Measurements from ENCODE around the gene KIF7. TPM values are rescaled to one million over a fixed set of nuclear protein-coding genes. Genes with fewer than 3 reads are reported as not detected.
A peak's percentile ranks its signal among the peaks of the same experiment; 100 is the strongest.

The KIF7 gene
- total and polyA plus RNA-seq, 9 donors, result 5.0 to 9.1 (median 7.1) TPM

GRCh38 chr15:89648106-89649012, 6.9 kb downstream of the KIF7 start:
- 71% methylated on average over 99 of the region's 102 CpGs for WGBS (ENCODE audit: insufficient coverage)
- peaks cover 6% of the 10 kb centered on the region for H3K4me1 ChIP-seq (ENCODE audit: control insufficient read depth, insufficient read depth, low read length)
- H3K36me3 ChIP-seq (ENCODE audit: control insufficient read depth, insufficient read depth, low read length), result peaks cover 39% of the 10 kb centered on the region
- H3K27me3 ChIP-seq (ENCODE audit: control insufficient read depth, insufficient read depth, low read length), result no peaks in the 10 kb centered on the region
- no peak overlapping the region for H3K27ac ChIP-seq (ENCODE audit: low read length)
- no peak for DNase-seq
- H3K9me3 ChIP-seq (replicated peaks; ENCODE audit: control insufficient read depth, low read depth, low read length), result no peaks in the 10 kb centered on the region
- H3K4me3 ChIP-seq (ENCODE audit: low read length), result no peak overlapping the region

DNA sequence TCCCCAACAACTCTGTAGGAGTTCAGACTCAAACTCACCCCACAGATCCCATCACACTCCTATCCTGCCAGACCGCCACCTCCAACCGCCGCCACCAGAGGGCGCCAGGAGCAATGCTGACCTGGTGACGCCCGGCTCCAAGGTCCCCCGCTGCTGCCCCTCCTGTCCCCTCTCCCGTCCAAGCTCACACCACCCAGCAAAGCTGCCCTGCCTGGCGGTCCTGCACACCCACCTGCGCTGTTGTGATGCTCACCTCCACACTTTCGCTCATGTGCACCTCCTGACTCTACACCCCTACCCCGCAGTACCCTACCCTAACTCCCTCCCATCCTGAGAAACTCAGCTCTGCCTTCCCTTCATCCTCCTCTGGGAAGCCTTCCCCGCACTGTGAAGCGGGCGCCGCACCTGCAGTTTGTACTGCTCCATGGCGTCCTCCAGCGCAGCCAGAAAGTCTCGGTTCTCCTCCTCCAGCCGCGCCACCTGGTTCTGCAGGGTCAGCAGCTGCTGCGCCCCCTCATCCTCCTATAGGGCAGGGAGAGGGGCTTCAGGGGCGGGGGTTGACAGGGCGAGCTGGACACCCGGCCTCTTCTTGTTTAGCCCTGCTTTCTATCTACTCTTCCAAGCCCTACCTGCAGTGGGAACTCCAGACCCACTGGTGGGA, 7.9 kb downstream of the KIF7 start:
- Histone ChIP-seq H3K27me3 (ENCODE audit: control insufficient read depth, insufficient read depth, low read length) (no peaks in the 10 kb centered on the region), H3K4me3 (ENCODE audit: low read length) (no peak overlapping the region), H3K4me1 (ENCODE audit: control insufficient read depth, insufficient read depth, low read length) (peaks cover 8% of the 10 kb centered on the region), H3K27ac (ENCODE audit: low read length) (no peak overlapping the region), H3K9me3 (replicated peaks; ENCODE audit: control insufficient read depth, low read depth, low read length) (no peaks in the 10 kb centered on the region), H3K36me3 (ENCODE audit: control insufficient read depth, insufficient read depth, low read length) (peaks cover 33% of the 10 kb centered on the region)
- 38% methylated on average over 19 of the region's 25 CpGs for WGBS (ENCODE audit: insufficient coverage)
- DNase-seq, result peak; percentile 62

GRCh38 chr15:89646416-89647141, 8.7 kb downstream of the KIF7 start:
- 84% methylated on average over 16 of the region's 22 CpGs for WGBS (ENCODE audit: insufficient coverage)
- peaks cover 39% of the 10 kb centered on the region for H3K36me3 ChIP-seq (ENCODE audit: control insufficient read depth, insufficient read depth, low read length)
- H3K27ac ChIP-seq (ENCODE audit: low read length), result no peak overlapping the region
- H3K27me3 ChIP-seq (ENCODE audit: control insufficient read depth, insufficient read depth, low read length), result no peaks in the 10 kb centered on the region
- H3K4me3 ChIP-seq (ENCODE audit: low read length), result no peak overlapping the region
- DNase-seq, result no peak
- H3K4me1 ChIP-seq (ENCODE audit: control insufficient read depth, insufficient read depth, low read length), result peaks cover 12% of the 10 kb centered on the region
- H3K9me3 ChIP-seq (replicated peaks; ENCODE audit: control insufficient read depth, low read depth, low read length), result no peaks in the 10 kb centered on the region

GRCh38 chr15:89645680-89646079, 9.6 kb downstream of the KIF7 start:
- no peak for DNase-seq
- H3K4me1 ChIP-seq (ENCODE audit: control insufficient read depth, insufficient read depth, low read length), result peaks cover 12% of the 10 kb centered on the region
- no peaks in the 10 kb centered on the region for H3K9me3 ChIP-seq (replicated peaks; ENCODE audit: control insufficient read depth, low read depth, low read length)
- H3K27ac ChIP-seq (ENCODE audit: low read length), result no peak overlapping the region
- H3K4me3 ChIP-seq (ENCODE audit: low read length), result no peak overlapping the region
- H3K27me3 ChIP-seq (ENCODE audit: control insufficient read depth, insufficient read depth, low read length), result no peaks in the 10 kb centered on the region
- 96% methylated on average over 8 of the region's 8 CpGs for WGBS (ENCODE audit: insufficient coverage)
- peaks cover 44% of the 10 kb centered on the region for H3K36me3 ChIP-seq (ENCODE audit: control insufficient read depth, insufficient read depth, low read length)

DNA sequence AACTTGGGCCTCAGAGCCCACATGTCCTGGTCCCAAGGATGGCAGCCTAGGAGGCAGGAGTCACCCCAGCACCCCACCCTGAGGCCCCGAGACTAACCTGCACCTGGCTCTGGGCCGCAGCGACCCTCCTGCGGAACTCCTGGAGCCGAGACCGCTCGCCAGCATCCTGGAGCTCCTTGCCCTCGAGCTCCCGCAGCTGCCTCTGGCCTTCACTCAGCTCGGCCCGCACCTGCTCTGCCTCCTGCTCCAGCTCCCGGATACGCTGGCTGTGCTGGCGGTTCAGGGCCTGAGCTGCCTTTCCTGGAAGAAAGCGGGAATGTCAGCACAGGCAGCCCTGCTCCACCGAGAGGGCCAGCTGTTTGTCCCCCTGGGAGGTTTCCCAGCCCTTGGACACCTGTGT, 13.2 kb downstream of the KIF7 start:
- Histone ChIP-seq H3K27me3 (ENCODE audit: control insufficient read depth, insufficient read depth, low read length) (no peaks in the 10 kb centered on the region), H3K4me1 (ENCODE audit: control insufficient read depth, insufficient read depth, low read length) (peaks cover 10% of the 10 kb centered on the region), H3K9me3 (replicated peaks; ENCODE audit: control insufficient read depth, low read depth, low read length) (no peaks in the 10 kb centered on the region), H3K27ac (ENCODE audit: low read length) (no peak overlapping the region), H3K36me3 (ENCODE audit: control insufficient read depth, insufficient read depth, low read length) (peaks cover 32% of the 10 kb centered on the region), H3K4me3 (ENCODE audit: low read length) (no peak overlapping the region)
- peak; percentile 37 for DNase-seq
- WGBS (ENCODE audit: insufficient coverage), result 82% methylated on average over 16 of the region's 16 CpGs

DNA sequence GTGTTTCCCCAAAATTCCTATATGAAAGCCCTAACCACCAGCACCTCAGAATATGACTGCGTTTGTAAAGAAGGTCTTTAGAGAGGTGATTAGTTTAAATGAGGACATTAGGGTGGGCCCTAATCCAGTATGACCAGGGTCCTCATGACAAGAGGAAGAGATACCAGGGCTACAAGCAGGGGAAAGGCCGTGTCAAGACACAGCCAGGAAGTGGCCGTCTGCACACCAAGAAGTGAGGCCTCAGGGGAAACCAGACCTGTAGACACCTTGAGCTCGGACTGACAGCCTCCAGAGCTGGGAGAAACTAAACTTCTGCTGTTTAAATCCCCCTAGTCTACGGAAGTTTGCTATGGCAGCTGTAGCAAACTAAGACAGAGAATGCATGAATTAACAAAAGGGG, 14.2 kb downstream of the KIF7 start:
- WGBS (ENCODE audit: insufficient coverage), result 78% methylated on average over 5 of the region's 5 CpGs
- H3K4me1 ChIP-seq (ENCODE audit: control insufficient read depth, insufficient read depth, low read length), result peaks cover 10% of the 10 kb centered on the region
- H3K36me3 ChIP-seq (ENCODE audit: control insufficient read depth, insufficient read depth, low read length), result peaks cover 27% of the 10 kb centered on the region
- no peaks in the 10 kb centered on the region for H3K9me3 ChIP-seq (replicated peaks; ENCODE audit: control insufficient read depth, low read depth, low read length)
- no peak overlapping the region for H3K27ac ChIP-seq (ENCODE audit: low read length)
- no peak overlapping the region for H3K4me3 ChIP-seq (ENCODE audit: low read length)
- no peak for DNase-seq
- no peaks in the 10 kb centered on the region for H3K27me3 ChIP-seq (ENCODE audit: control insufficient read depth, insufficient read depth, low read length)

GRCh38 chr15:89640245-89640644, 15.0 kb downstream of the KIF7 start:
- no peak overlapping the region for H3K4me3 ChIP-seq (ENCODE audit: low read length)
- H3K36me3 ChIP-seq (ENCODE audit: control insufficient read depth, insufficient read depth, low read length), result peaks cover 21% of the 10 kb centered on the region
- no peaks in the 10 kb centered on the region for H3K9me3 ChIP-seq (replicated peaks; ENCODE audit: control insufficient read depth, low read depth, low read length)
- WGBS (ENCODE audit: insufficient coverage), result 100% methylated on average over 3 of the region's 5 CpGs
- H3K27ac ChIP-seq (ENCODE audit: low read length), result no peak overlapping the region
- peaks cover 10% of the 10 kb centered on the region for H3K4me1 ChIP-seq (ENCODE audit: control insufficient read depth, insufficient read depth, low read length)
- no peak for DNase-seq
- H3K27me3 ChIP-seq (ENCODE audit: control insufficient read depth, insufficient read depth, low read length), result no peaks in the 10 kb centered on the region

- H3K27ac ChIP-seq (ENCODE audit: low read length), result no peak overlapping the region
- no peaks in the 10 kb centered on the region for H3K27me3 ChIP-seq (ENCODE audit: control insufficient read depth, insufficient read depth, low read length)
- H3K4me3 ChIP-seq (ENCODE audit: low read length), result no peak overlapping the region
- no peak for DNase-seq
- peaks cover 51% of the 10 kb centered on the region for H3K36me3 ChIP-seq (ENCODE audit: control insufficient read depth, insufficient read depth, low read length)
- H3K9me3 ChIP-seq (replicated peaks; ENCODE audit: control insufficient read depth, low read depth, low read length), result peaks cover 2% of the 10 kb centered on the region
- 94% methylated on average over 20 of the region's 23 CpGs for WGBS (ENCODE audit: insufficient coverage)
- H3K4me1 ChIP-seq (ENCODE audit: control insufficient read depth, insufficient read depth, low read length), result no peaks in the 10 kb centered on the region
Measured at GRCh38 chr15:89633585-89633984, 21.7 kb downstream of the KIF7 start.

GRCh38 chr15:89632563-89633430, 22.5 kb downstream of the KIF7 start:
- no peak overlapping the region for H3K4me3 ChIP-seq (ENCODE audit: low read length)
- 98% methylated on average over 11 of the region's 18 CpGs for WGBS (ENCODE audit: insufficient coverage)
- H3K9me3 ChIP-seq (replicated peaks; ENCODE audit: control insufficient read depth, low read depth, low read length), result peaks cover 2% of the 10 kb centered on the region
- no peak overlapping the region for H3K27ac ChIP-seq (ENCODE audit: low read length)
- no peaks in the 10 kb centered on the region for H3K27me3 ChIP-seq (ENCODE audit: control insufficient read depth, insufficient read depth, low read length)
- H3K36me3 ChIP-seq (ENCODE audit: control insufficient read depth, insufficient read depth, low read length), result peaks cover 58% of the 10 kb centered on the region
- DNase-seq, result no peak
- H3K4me1 ChIP-seq (ENCODE audit: control insufficient read depth, insufficient read depth, low read length), result no peaks in the 10 kb centered on the region
